Measurements from ENCODE around the gene FSD1L. TPM values are rescaled to one million over a fixed set of nuclear protein-coding genes. Genes with fewer than 3 reads are reported as not detected.

Gene FSD1L
- 3.4 to 4.5 TPM (median 4.2 TPM) in 5 replicates for total RNA-seq (2022; extraction: Qiagen RNA extraction)

DNA sequence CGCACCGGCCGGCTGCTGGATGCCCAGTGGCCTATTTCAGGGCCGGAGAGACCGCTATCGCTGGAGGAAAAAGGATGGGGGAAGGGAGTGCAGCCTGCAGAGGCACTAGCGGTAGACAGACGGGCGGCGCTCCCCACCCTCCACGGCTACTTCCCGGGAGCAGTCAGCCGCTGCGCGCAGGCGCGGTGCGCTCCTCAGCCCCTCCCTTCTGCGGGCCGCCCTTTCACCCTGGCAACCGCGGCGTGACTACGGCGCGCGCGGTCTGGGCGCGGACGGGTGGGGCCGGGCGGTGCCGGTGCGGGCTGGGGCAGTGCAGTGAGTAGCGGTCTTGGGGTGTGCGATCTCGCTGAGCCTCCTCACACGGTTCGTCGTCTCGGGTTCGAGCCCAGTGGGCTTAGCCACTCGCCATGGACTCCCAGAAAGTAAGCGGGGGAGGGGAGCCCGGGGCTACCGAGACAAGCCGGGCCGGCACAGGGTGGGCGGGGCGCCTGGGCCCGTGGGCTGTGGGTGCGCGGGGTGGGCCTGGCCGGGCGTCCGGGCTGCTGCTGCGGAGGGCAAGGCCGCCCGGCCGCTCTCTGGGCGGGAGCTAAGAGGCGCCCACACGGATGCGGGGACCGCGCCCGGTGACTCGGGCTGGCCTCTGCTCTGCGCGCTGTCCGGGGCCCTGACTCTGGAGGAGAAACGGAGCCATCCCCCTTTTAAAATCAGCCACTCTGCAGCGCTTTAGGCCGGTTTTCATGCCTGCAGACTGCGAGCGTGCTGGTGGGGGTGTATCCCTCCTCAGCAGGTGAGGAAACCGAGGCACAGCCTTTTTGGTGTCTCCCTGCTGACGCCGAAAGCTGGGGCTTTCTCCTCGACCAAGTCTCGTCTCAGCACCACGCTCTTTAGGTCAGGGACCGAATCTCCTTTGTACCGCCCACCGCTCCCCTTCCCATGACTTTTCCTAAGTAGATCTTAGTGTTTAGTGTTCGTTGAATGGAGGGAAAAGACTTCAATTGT, at the start of gene FSD1L:
Gene FSD1L, plus strand, starts transcription at position 221 of the 999 bp plus-strand sequence. Its CDS starts 187 bp downstream, at position 408.

DNA sequence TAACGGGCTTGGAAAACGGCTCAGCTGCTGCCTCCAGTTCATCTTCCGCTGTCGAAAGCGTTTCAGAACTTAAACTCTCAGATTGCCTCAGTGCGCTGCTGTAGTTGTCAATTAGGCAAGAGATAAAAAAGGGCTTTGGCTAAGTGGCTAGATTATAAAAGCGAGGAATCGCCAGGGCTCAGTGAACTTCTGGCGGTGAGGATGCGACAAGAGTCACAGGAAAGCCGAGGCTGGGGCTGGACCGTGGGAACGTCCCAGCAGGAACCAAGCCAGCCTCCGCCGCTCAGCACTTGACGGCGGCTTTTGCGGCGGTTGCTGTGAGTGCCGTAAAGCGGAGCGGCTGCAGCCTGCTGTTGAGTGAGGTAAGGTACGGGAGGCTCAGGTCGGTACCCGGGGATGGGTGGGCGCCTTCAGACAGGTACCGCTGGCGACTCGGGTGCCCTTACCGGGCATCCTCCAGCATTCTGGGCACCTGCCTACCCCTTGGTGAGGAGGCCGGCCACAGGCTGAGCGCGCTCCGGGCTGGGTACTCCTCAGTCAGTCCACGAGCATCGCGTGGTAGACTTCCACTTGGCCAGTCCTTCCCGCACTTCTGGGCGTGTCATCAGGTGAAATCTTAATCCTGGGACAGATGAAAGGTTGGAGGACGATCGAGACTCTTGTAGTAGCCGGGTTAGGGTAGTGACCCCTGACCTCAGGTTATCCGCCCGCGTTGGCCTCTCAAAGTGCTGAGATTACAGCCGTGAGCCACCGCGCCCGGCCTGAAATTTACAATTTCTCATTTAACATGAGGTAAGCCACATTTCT, 110.2 kb downstream of the FSD1L start, which contains the start of gene FKTN:
Gene FKTN, plus strand, starts transcription at position 328 of the 807 bp plus-strand sequence. CDS start 16,902 bp downstream, outside the sequence.

Other genes starting within 250 kb of the FSD1L start
- gene SLC44A1, start 203.4 kb upstream of the FSD1L start, total RNA-seq (2022; extraction: Qiagen RNA extraction), result 23.4 to 30.8 TPM (median 28.0 TPM) in 5 replicates
- 6.5 to 8.6 TPM (median 7.1 TPM) in 5 replicates for gene FKTN, start 110.1 kb downstream of the FSD1L start, total RNA-seq (2022; extraction: Qiagen RNA extraction)
- gene TAL2, start 214.4 kb downstream of the FSD1L start, total RNA-seq (2022; extraction: Qiagen RNA extraction), result 0.12 to 0.51 TPM (median 0.14 TPM) in 3 of 5 replicates, not detected in the others
- gene TMEM38B, start 246.5 kb downstream of the FSD1L start, total RNA-seq (2022; extraction: Qiagen RNA extraction), result 13.8 to 14.7 TPM (median 14.2 TPM) in 5 replicates